A549 (cell line): ENCODE measurements around the gene CDKN2D. TPM values are rescaled to one million over a fixed set of nuclear protein-coding genes. Genes with fewer than 3 reads are reported as not detected.
"Not testable (repeated sequence)": the region's sequence is repeated elsewhere in the genome, so short reads cannot be mapped to it uniquely, and the experiment has no call there.

ENCODE experiments used
- ATAC-seq, 2 experiments: fragments of 200-7000 bp in 1 of 2; fragments of >200 bp in 1 of 2; cut with Nextera tagmentation in 1 of 2; cut with Tn5 transposase in 1 of 2; 3 replicates each; pipeline versions ENCODE4 v1.8.0 to v1.9.1; 2018 to 2020; ENCODE audit warnings: mild to moderate bottlenecking in 1 of 2, moderate library complexity in 1 of 2
- CTCF ChIA-PET: fragments of 300-600 bp; sonication (Branson Sonifier 250); formaldehyde crosslinking; extraction: SDS; loops from one replicate; lab custom pipeline; 2021; ENCODE audit warnings: antibody characterized with exemption, inconsistent platforms; lab: Yijun Ruan, JAX
- POLR2A ChIA-PET: fragments of 350-600 bp; formaldehyde crosslinking; extraction: SDS; loops from one replicate; lab custom pipeline; 2021; ENCODE audit warnings: antibody characterized with exemption, inconsistent platforms; lab: Yijun Ruan, JAX
- DNase-seq, 2 experiments: peaks; one replicate each; pipeline versions ENCODE4 v3.0.0 to v3.0.0-alpha.2; 2011 to 2016; ENCODE audit warnings: low read depth in 1 of 2, low spot score in 1 of 2
- FAIRE-seq: peaks from 2 replicates; lab custom pipeline; 2011; peaks lifted over from hg19 to GRCh38; lab: Jason Lieb, UNC
- H3K27ac ChIP-seq, 2 experiments: fragments of >200 bp; sonication (Bioruptor Twin); formaldehyde crosslinking; 3 replicates each; pipeline ENCODE4 v1.5.1; 2016 to 2017
- H3K4me1 ChIP-seq: fragments of >200 bp; sonication (Bioruptor Twin); formaldehyde crosslinking; 3 replicates; pipeline ENCODE4 v1.6.1; 2016
- H3K4me2 ChIP-seq: fragments of >200 bp; sonication (Bioruptor Twin); formaldehyde crosslinking; 3 replicates; pipeline ENCODE4 v1.6.1; 2016
- H3K4me3 ChIP-seq: fragments of >200 bp; sonication (Bioruptor Twin); formaldehyde crosslinking; 3 replicates; pipeline ENCODE4 v1.5.1; 2016
- H3K9me3 ChIP-seq: fragments of >200 bp; sonication (Bioruptor Twin); formaldehyde crosslinking; 3 replicates; pipeline ENCODE4 v1.6.1; 2016
- HOXB5 ChIP-seq: fragments of 250-450 bp; sonication (Bioruptor Pico); IDR thresholded peaks from 2 replicates; pipeline ENCODE4 v1.5.0; 2020; ENCODE audit warnings: mild to moderate bottlenecking, moderate library complexity
- JUN ChIP-seq, 2 experiments: fragments of >200 bp; sonication (Bioruptor Twin); formaldehyde crosslinking; IDR thresholded peaks; 2 replicates in 1 of 2; 3 replicates in 1 of 2; pipeline ENCODE4 v1.6.1; 2016 to 2017
- KDM5A ChIP-seq: fragments of 200-600 bp; sonication (generic); IDR thresholded peaks from 2 replicates; pipeline ENCODE4 v1.6.1; 2016; ENCODE audit warnings: antibody characterized with exemption, mild to moderate bottlenecking
- PHF8 ChIP-seq: fragments of 200-600 bp; sonication (generic); IDR thresholded peaks from 2 replicates; pipeline ENCODE4 v1.6.1; 2016; ENCODE audit warnings: low read depth, mild to moderate bottlenecking, antibody characterized with exemption, moderate library complexity, borderline replicate concordance
- POLR2AphosphoS2 ChIP-seq: conservative IDR thresholded peaks from 2 replicates; pipeline ENCODE4 v1.6.1; 2012; ENCODE audit warnings: low read length, improper control_type of control experiment, inconsistent platforms
- RAD21 ChIP-seq, 2 experiments: fragments of >200 bp in 1 of 2; sonication (Bioruptor Twin) in 1 of 2; formaldehyde crosslinking in 1 of 2; IDR thresholded peaks in 1 of 2; conservative IDR thresholded peaks in 1 of 2; 2 replicates in 1 of 2; 3 replicates in 1 of 2; pipeline ENCODE4 v1.6.1; 2012 to 2018; ENCODE audit warnings: inconsistent platforms in 1 of 2
- SMC3 ChIP-seq: fragments of >200 bp; sonication (Bioruptor Twin); formaldehyde crosslinking; IDR thresholded peaks from 3 replicates; pipeline ENCODE4 v1.6.1; 2018; ENCODE audit warnings: inconsistent platforms
- TFCP2L1 ChIP-seq: fragments of 250-450 bp; sonication (Bioruptor Pico); IDR thresholded peaks from 2 replicates; pipeline ENCODE4 v1.5.0; 2021; ENCODE audit warnings: mild to moderate bottlenecking
- TP53 ChIP-seq: fragments of 250-450 bp; sonication (Bioruptor Pico); IDR thresholded peaks from 2 replicates; pipeline ENCODE4 v1.5.0; 2021; ENCODE audit warnings: mild to moderate bottlenecking, moderate library complexity
- ZC3H11A ChIP-seq: fragments of 450-650 bp; IDR thresholded peaks from 2 replicates; pipeline ENCODE4 v1.6.1; 2014; ENCODE audit warnings: antibody characterized with exemption, mild to moderate bottlenecking
- ZFP36 ChIP-seq: fragments of 450-650 bp; IDR thresholded peaks from 2 replicates; pipeline ENCODE4 v1.6.1; 2014; ENCODE audit warnings: borderline replicate concordance; ENCODE audit not compliant: partially characterized antibody
- ZSCAN20 ChIP-seq: fragments of 250-450 bp; sonication (Bioruptor Pico); IDR thresholded peaks from 2 replicates; pipeline ENCODE4 v1.8.0; 2022; ENCODE audit warnings: mild to moderate bottlenecking, moderate library complexity
- WGBS: methylation state at CpG from one replicate; pipeline ENCODE4 v1.1.6; 2017; ENCODE audit errors: missing lambda C conversion rate; 5-methylcytosine and 5-hydroxymethylcytosine counted together
- polyA plus RNA-seq, 4 experiments: library from polyadenylated mRNA; depleted of rRNA in 3 of 4; stranded (reverse); fragments of >200 nt; fragmentation: RNase III in 1 of 4; extraction: RNeasy Plus Mini Kit Qiagen cat#74134 plus additional on column Dnase treatment in 1 of 4; gene quantifications; 2 replicates in 3 of 4; 3 replicates in 1 of 4; pipeline ENCODE4 v1.2.3, GENCODE V29; 2011 to 2017
- TF ChIP-seq, protein P1 (sequence below): fragments of 150-350 bp; IDR thresholded peaks from 2 replicates; pipeline ENCODE4 v1.6.1; 2014; ENCODE audit warnings: low read depth, mild to moderate bottlenecking, low read length
- TF ChIP-seq, protein P2 (sequence below): IDR thresholded peaks from 2 replicates; pipeline ENCODE4 v1.6.1; 2012; ENCODE audit warnings: low read depth, borderline replicate concordance
- TF ChIP-seq, protein P3 (sequence below): fragments of 250-450 bp; sonication (Bioruptor Pico); IDR thresholded peaks from 2 replicates; pipeline ENCODE4 v1.5.0; 2020; ENCODE audit warnings: low read depth, mild to moderate bottlenecking, moderate library complexity

The CDKN2D gene
- polyA plus RNA-seq, 2 of the 4 experiments (the other 2 are of a cell fraction) = 3.1 to 4.3 TPM

DNA sequence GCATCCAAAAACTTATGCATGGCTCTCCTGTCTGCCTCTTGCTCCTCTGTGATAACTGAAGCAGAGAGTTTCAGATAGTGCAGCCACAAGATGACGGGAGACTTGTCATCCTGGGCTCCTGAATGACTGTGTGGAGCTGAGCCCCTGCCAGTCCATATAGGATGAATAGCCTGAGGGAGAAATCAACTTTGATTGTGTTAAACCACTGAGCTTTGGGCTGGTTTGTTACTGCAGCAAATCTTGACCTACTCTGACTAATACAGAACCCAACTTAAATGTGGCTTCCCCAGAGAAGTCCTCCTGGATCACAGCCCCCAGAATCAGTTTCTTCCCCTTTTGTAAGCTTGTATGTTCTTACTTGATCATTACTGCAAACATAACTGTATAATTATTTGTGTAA lies 36.3 kb downstream of the CDKN2D start:
- TF ChIP-seq, protein P1, sequence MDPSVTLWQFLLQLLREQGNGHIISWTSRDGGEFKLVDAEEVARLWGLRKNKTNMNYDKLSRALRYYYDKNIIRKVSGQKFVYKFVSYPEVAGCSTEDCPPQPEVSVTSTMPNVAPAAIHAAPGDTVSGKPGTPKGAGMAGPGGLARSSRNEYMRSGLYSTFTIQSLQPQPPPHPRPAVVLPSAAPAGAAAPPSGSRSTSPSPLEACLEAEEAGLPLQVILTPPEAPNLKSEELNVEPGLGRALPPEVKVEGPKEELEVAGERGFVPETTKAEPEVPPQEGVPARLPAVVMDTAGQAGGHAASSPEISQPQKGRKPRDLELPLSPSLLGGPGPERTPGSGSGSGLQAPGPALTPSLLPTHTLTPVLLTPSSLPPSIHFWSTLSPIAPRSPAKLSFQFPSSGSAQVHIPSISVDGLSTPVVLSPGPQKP = no peak
- TF ChIP-seq SMC3 = no peak
- TF ChIP-seq JUN (IDR thresholded peaks at IDR 0.05) = no peak
- no peak for TF ChIP-seq HOXB5 (CRISPR knock-in tag)
- TF ChIP-seq ZFP36 = no peak
- TF ChIP-seq, protein P2, sequence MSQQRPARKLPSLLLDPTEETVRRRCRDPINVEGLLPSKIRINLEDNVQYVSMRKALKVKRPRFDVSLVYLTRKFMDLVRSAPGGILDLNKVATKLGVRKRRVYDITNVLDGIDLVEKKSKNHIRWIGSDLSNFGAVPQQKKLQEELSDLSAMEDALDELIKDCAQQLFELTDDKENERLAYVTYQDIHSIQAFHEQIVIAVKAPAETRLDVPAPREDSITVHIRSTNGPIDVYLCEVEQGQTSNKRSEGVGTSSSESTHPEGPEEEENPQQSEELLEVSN = no peak
- CTCF ChIA-PET = interaction anchor here (0.6 to 1.5 kb wide), 3 partner anchors 13 to 58 kb away, joined by 3 to 5 read pairs (median 3); no protein-coding TSS in a partner anchor
- no peak for ATAC-seq

DNA sequence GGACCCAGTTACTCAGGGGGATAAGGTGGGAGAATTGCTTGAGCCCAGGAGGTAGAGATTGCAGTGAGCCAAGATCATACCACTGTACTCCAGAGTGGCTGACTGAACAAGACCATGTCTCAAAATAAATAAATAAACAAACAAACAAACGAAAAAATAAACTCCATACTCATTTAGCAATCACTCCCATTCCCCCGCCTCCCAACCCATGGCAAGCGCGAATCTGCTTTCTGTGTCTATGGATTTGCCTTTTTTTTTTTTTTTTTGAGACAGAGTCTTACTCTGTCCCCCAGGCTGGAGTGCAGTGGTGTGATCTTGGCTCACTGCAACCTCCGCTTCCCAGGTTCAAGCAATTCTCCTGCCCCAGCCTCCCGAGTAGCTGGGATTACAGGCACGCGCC lies 41.9 kb downstream of the CDKN2D start:
- ATAC-seq, POLR2A ChIA-PET, H3K27ac ChIP-seq, FAIRE-seq, H3K4me2 ChIP-seq, DNase-seq, H3K4me1 ChIP-seq, H3K9me3 ChIP-seq, H3K4me3 ChIP-seq: not testable (repeated sequence)
- CTCF ChIA-PET = interaction anchor here (0.6 to 1.4 kb wide), 2 partner anchors 12 to 267 kb away, joined by 3 to 4 read pairs; no protein-coding TSS in a partner anchor
- 79% methylated on average over 5 of the region's 8 CpGs for WGBS

More for the DNA sequence above, 36.3 kb downstream of the CDKN2D start:
- no peak overlapping the region for H3K4me3 ChIP-seq
- FAIRE-seq (no peak), DNase-seq (no peak)
- POLR2A ChIA-PET = no interaction called here
- no peak overlapping the region for H3K27ac ChIP-seq
- H3K4me1 ChIP-seq = no peaks in the 10 kb centered on the region
- no peak overlapping the region for H3K4me2 ChIP-seq
- H3K9me3 ChIP-seq = no peaks in the 10 kb centered on the region
- WGBS = no CpG with 5 or more reads among the region's 1 CpG

DNA sequence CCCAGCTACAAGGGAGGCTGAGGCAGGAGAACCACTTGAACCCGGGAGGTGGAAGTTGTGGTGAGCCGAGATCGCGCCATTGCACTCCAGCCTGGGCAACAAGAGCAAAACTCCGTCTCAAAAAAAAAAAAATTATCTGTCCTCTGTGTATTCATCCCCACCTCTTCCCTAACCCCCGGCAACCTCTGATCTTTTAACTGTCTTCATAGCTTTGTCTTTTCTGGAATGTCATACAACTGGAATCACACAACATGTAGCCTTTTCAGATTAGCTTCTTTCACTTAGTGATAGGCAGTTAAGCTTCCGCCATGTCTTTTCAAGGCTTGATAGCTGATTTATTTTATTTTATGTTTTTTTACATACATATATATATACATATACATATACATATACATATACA lies 43.1 kb downstream of the CDKN2D start:
- ChIA-PET POLR2A (no interaction called here), CTCF (no interaction called here)

GRCh38 chr19:10523135-10523636 lies 45.6 kb downstream of the CDKN2D start:
- POLR2A ChIA-PET = interaction anchor here (0.7 kb wide), 1 partner anchor 15 kb away, joined by 6 read pairs; no protein-coding TSS in a partner anchor
- CTCF ChIA-PET = interaction anchor here (2.6 kb wide), 1 partner anchor 11 kb away, joined by 8 read pairs; no protein-coding TSS in a partner anchor
- Histone ChIP-seq H3K4me1 (peaks cover 3% of the 10 kb centered on the region; the same call in 1 of the 3 replicates), H3K4me3 (no peak overlapping the region), H3K27ac (no peak overlapping the region), H3K9me3 (no peaks in the 10 kb centered on the region), H3K4me2 (no peak overlapping the region)
- DNase-seq (no peak), ATAC-seq (no peak), FAIRE-seq (no peak)
- TF ChIP-seq SMC3 = no peak
- TF ChIP-seq, protein P1 = no peak
- no peak for TF ChIP-seq HOXB5 (CRISPR knock-in tag)
- TF ChIP-seq PHF8 = no peak
- no peak for TF ChIP-seq RAD21 (conservative IDR thresholded peaks at IDR 0.05 in 1 of 2, IDR thresholded peaks at IDR 0.05 in 1 of 2)
- TF ChIP-seq KDM5A = no peak
- TF ChIP-seq, protein P3, sequence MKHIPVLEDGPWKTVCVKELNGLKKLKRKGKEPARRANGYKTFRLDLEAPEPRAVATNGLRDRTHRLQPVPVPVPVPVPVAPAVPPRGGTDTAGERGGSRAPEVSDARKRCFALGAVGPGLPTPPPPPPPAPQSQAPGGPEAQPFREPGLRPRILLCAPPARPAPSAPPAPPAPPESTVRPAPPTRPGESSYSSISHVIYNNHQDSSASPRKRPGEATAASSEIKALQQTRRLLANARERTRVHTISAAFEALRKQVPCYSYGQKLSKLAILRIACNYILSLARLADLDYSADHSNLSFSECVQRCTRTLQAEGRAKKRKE (CRISPR knock-in tag) = no peak
- TF ChIP-seq ZC3H11A = no peak
- WGBS = 80% methylated on average over 3 of the region's 3 CpGs

More for the DNA sequence above, 43.1 kb downstream of the CDKN2D start:
- no peak for TF ChIP-seq TFCP2L1 (CRISPR knock-in tag)
- no peak for TF ChIP-seq POLR2AphosphoS2
- no peak for TF ChIP-seq TP53 (CRISPR knock-in tag)
- no peak for TF ChIP-seq ZSCAN20 (CRISPR knock-in tag)
- TF ChIP-seq, all 56 proteins: peak for 0
- Histone ChIP-seq H3K4me3 (no peak overlapping the region), H3K27ac (no peak overlapping the region), H3K4me1 (no peaks in the 10 kb centered on the region), H3K4me2 (no peak overlapping the region), H3K9me3 (no peaks in the 10 kb centered on the region)
- ATAC-seq (no peak), FAIRE-seq (no peak), DNase-seq (no peak)
- WGBS = 97% methylated on average over 7 of the region's 7 CpGs
